Loucy (cell line): ENCODE data around the gene GLT6D1.

Source experiments
- H2AFZ ChIP-seq: fragments of 200-600 bp; sonication (generic); 2 replicates; pipeline ENCODE4 v1.6.0; 2016; ENCODE audit warnings: antibody characterized with exemption, mild to moderate bottlenecking, low read length, moderate library complexity
- H3F3A ChIP-seq: fragments of 200-600 bp; 2 replicates; pipeline ENCODE4 v1.6.0; 2016; ENCODE audit warnings: antibody characterized with exemption, low read depth, mild to moderate bottlenecking
- H3K27me3 ChIP-seq: fragments of 200-600 bp; sonication (generic); 2 replicates; pipeline ENCODE4 v1.6.1; 2014; ENCODE audit warnings: low read length, mild to moderate bottlenecking; ENCODE audit not compliant: insufficient read depth, poor library complexity, severe bottlenecking
- H3K36me3 ChIP-seq: fragments of 200-600 bp; sonication (generic); 2 replicates; pipeline ENCODE4 v1.6.1; 2016; ENCODE audit warnings: low read length; ENCODE audit not compliant: insufficient read depth
- H3K4me1 ChIP-seq: fragments of 200-600 bp; sonication (generic); 2 replicates; pipeline ENCODE4 v1.5.1; 2014; ENCODE audit warnings: low read length, mild to moderate bottlenecking; ENCODE audit not compliant: insufficient read depth, poor library complexity, severe bottlenecking
- H3K4me2 ChIP-seq: fragments of 200-600 bp; sonication (generic); 2 replicates; pipeline ENCODE4 v1.6.0; 2014; ENCODE audit warnings: antibody characterized with exemption, low read length, low read depth, mild to moderate bottlenecking; ENCODE audit not compliant: poor library complexity, severe bottlenecking
- H3K4me3 ChIP-seq: fragments of 200-600 bp; sonication (generic); 2 replicates; pipeline ENCODE4 v1.5.1; 2014; ENCODE audit warnings: low read length, mild to moderate bottlenecking, mixed read lengths; ENCODE audit not compliant: poor library complexity, severe bottlenecking
- H3K79me2 ChIP-seq: fragments of 200-600 bp; sonication (generic); 2 replicates; pipeline ENCODE4 v1.6.1; 2014; ENCODE audit warnings: low read length; ENCODE audit not compliant: insufficient read depth
- H3K9ac ChIP-seq: fragments of 200-600 bp; sonication (generic); 2 replicates; pipeline ENCODE4 v1.6.0; 2014; ENCODE audit warnings: mild to moderate bottlenecking, low read depth, low read length, moderate library complexity; ENCODE audit not compliant: poor library complexity, severe bottlenecking
- H3K9me2 ChIP-seq: fragments of 200-600 bp; sonication (generic); replicated peaks from 2 replicates; pipeline ENCODE4 v1.6.1; 2016; ENCODE audit warnings: low read depth, low read length, mixed read lengths
- H3K9me3 ChIP-seq: fragments of 200-600 bp; sonication (generic); 2 replicates; pipeline ENCODE4 v1.6.1; 2014; ENCODE audit warnings: mild to moderate bottlenecking, antibody characterized with exemption, low read length, low read depth; ENCODE audit not compliant: insufficient read depth
- H4K20me1 ChIP-seq: fragments of 200-600 bp; sonication (generic); 2 replicates; pipeline ENCODE4 v1.6.0; 2014; ENCODE audit warnings: antibody characterized with exemption, low read length, mild to moderate bottlenecking; ENCODE audit not compliant: insufficient read depth, poor library complexity, severe bottlenecking
- CTCF ChIP-seq: fragments of 200-600 bp; sonication (generic); conservative IDR thresholded peaks from 2 replicates; pipeline ENCODE4 v1.5.1; 2014; ENCODE audit warnings: mild to moderate bottlenecking, antibody characterized with exemption, low read length
- EZH2phosphoT487 ChIP-seq: fragments of 200-600 bp; IDR thresholded peaks from 2 replicates; pipeline ENCODE4 v1.6.1; 2018; ENCODE audit warnings: antibody characterized with exemption, mild to moderate bottlenecking, moderate library complexity, borderline replicate concordance

Gene GLT6D1

GRCh38 chr9:135624282-135624681 lies 15.1 kb downstream of the GLT6D1 start:
- no peaks in the 10 kb centered on the region for H3K27me3 ChIP-seq
- TF ChIP-seq CTCF = no peak
- TF ChIP-seq EZH2phosphoT487 = no peak
- no peaks in the 10 kb centered on the region for H3K79me2 ChIP-seq
- no peaks in the 10 kb centered on the region for H3F3A ChIP-seq
- H3K9me2 ChIP-seq = no peaks in the 10 kb centered on the region
- H3K4me1 ChIP-seq = no peaks in the 10 kb centered on the region
- no peak overlapping the region for H3K9ac ChIP-seq
- H3K4me2 ChIP-seq = no peak overlapping the region
- H3K4me3 ChIP-seq = no peak overlapping the region
- no peak overlapping the region for H2AFZ ChIP-seq
- no peaks in the 10 kb centered on the region; the same call in 1 of the 2 replicates for H3K9me3 ChIP-seq
- H4K20me1 ChIP-seq = no peaks in the 10 kb centered on the region
- no peaks in the 10 kb centered on the region for H3K36me3 ChIP-seq

- Histone ChIP-seq H3K4me1 (no peaks in the 10 kb centered on the region), H3K79me2 (no peaks in the 10 kb centered on the region), H2AFZ (no peak overlapping the region), H3K36me3 (no peaks in the 10 kb centered on the region), H4K20me1 (no peaks in the 10 kb centered on the region), H3F3A (no peaks in the 10 kb centered on the region), H3K27me3 (no peaks in the 10 kb centered on the region), H3K9me2 (no peaks in the 10 kb centered on the region), H3K4me2 (no peak overlapping the region), H3K4me3 (no peak overlapping the region), H3K9me3 (no peaks in the 10 kb centered on the region; the same call in 1 of the 2 replicates), H3K9ac (no peak overlapping the region)
- TF ChIP-seq CTCF (no peak), EZH2phosphoT487 (no peak)
Measured at GRCh38 chr9:135622415-135623020, 16.8 kb downstream of the GLT6D1 start.

- Histone ChIP-seq H3K4me2 (no peak overlapping the region), H3K9me3 (no peaks in the 10 kb centered on the region; the same call in 1 of the 2 replicates), H3K4me1 (no peaks in the 10 kb centered on the region), H3K9me2 (no peaks in the 10 kb centered on the region), H3K9ac (no peak overlapping the region), H3K36me3 (no peaks in the 10 kb centered on the region), H3K79me2 (no peaks in the 10 kb centered on the region), H3K4me3 (no peak overlapping the region), H3F3A (no peaks in the 10 kb centered on the region), H2AFZ (no peak overlapping the region), H3K27me3 (no peaks in the 10 kb centered on the region), H4K20me1 (no peaks in the 10 kb centered on the region)
- TF ChIP-seq CTCF (no peak), EZH2phosphoT487 (no peak)
Measured at GRCh38 chr9:135620558-135620957, 18.8 kb downstream of the GLT6D1 start.
